HG03354 (cell line): ENCODE results near the gene PICK1.
"Not testable (repeated sequence)": the region's sequence is repeated elsewhere in the genome, so short reads cannot be mapped to it uniquely, and the experiment has no call there.

Experiments
- ATAC-seq: cut with Tn5 transposase; IDR thresholded peaks from one replicate; pipeline ENCODE4 v1.9.1; 2021; ENCODE audit warnings: mild to moderate bottlenecking; ENCODE audit not compliant: unreplicated experiment, poor library complexity, severe bottlenecking

The PICK1 gene

GRCh38 chr22:38072322-38073149 is 15.3 kb downstream of the PICK1 start:
- ATAC-seq, result no peak

- ATAC-seq, result no peak
Observed at GRCh38 chr22:38073150-38074130, 16.2 kb downstream of the PICK1 start.

DNA sequence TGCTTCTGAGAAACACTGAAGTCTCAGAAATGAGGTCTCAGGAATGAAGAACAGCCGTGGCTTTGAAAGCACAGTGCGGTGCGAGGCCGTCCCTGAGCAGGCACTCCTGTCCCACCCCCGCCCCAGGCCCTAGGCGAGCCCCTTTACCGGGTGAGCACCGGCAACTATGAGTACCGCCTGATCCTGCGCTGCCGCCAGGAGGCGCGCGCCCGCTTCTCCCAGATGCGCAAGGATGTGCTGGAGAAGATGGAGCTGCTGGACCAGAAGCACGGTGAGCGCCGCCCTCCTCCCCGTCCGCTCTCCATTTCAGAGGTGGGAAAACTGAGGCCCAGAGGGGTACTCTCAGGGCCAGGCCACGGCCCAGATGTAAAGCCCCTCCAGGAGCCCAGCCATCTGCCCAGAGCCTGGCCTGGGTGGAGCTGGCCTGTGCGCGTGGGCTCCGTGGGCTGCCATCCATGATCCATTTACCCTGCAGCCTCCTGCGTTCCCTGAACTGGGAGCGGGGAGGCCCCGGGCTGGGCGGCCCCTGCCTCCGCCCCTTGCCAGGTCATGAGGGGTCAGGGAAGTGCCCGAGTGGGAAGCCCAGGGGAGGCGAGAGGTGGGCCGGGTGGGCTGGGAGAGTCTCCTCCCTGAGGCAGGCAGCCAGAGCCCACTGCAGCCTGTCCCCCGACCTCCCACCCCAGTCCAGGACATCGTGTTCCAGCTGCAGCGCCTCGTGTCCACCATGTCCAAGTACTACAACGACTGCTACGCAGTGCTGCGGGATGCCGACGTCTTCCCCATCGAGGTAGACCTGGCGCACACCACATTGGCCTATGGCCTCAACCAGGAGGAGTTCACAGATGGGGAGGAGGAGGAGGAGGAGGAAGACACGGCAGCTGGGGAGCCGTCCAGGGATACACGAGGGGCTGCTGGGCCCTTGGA is 17.2 kb downstream of the PICK1 start:
- ATAC-seq, result no peak

DNA sequence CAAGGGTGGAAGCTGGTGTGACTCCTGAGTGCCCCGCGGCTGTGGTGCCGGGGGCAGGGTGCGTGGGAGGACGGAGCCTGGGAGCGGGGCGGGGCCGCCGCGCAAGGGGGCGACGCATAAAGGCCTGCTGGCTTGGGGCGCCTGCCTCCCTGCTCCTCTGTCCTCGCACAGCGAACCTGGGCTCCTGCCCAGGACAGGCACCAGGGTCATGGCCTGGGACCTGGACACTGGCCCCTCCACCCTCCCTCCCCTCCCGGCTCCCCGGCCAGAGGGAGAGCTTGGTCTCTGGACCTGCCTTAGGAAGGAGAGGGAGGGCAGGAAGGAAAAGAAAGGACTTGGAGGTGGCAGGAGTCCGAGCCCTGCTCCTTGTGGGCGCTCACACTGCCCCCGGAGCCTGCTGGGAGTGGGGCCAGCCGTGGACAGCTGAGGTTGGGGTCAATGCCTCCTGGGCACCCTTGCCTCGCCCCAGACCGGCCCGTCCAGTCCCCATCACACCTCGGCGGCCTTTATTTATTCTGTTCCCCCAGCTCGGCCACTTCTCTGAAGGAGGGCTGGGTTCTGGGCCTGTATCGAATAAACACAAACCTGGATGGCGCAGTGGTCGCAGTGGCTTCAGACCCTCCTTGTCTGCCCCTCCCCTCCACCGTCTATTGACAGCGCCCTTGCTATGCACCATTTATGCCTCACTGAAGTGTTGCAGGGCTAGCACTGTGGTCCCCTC is 18.1 kb downstream of the PICK1 start:
- ATAC-seq, result no peak

DNA sequence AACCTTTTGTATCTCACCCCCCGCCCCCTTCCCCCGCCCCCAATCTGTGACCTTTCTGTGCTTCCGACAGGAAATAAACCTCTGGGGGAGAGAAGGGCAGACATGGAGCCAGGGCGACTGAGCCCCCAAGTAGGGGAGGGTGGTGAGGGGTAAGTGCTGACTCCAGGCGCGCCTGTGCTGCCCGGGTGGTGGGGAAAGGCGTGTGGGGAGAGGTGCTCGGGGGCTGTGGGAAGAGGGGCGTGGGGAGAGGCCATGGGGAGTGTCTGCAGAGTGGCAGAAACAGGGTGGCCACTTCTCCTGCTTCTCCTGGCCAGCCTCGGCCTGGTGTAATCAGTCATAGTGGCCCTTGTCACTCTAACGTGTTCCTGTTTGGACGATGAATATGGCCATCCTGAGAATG is 18.8 kb downstream of the PICK1 start:
- ATAC-seq, result no peak

- no peak for ATAC-seq
Observed at GRCh38 chr22:38077096-38077495, 19.9 kb downstream of the PICK1 start.

GRCh38 chr22:38077595-38077994 is 20.4 kb downstream of the PICK1 start:
- ATAC-seq, result no peak

DNA sequence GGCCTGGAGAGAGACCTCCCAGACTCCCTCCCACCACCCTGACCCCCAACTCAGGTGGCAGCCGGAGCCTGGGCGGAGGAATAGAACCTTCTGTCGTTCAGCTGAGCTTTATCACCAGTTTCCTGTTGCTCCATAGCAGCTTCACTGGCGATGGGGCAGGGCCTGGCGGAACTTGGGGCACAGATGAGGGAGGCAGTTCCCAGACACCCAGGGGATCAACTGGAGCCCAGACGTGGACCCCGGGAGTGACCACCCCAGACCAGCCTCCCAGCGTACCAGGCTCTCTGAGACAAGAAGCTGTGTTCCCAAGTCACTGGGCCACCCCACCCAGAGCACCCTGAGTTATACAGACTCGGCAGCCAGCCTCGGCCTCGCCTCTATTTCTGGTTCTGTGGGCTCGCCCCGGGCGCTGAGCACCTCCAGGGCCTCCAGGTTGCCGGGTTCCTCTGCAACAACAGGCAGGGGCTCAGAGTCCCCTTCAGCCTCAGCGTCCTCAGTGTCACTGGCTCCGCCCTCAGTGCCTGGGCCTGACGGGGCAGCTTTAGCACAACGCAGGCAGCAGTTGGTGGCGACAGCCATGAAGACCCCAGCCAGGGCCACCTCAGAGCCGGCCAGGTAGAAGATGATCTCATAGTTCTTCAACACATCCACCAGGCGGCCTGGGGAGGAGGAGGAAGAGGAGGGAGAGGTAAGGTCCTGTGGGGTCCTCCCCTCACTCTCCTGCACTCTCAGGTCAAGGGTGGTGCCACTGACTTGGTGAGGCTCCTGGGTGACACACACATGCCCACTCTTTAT is 21.0 kb downstream of the PICK1 start:
- no peak for ATAC-seq

DNA sequence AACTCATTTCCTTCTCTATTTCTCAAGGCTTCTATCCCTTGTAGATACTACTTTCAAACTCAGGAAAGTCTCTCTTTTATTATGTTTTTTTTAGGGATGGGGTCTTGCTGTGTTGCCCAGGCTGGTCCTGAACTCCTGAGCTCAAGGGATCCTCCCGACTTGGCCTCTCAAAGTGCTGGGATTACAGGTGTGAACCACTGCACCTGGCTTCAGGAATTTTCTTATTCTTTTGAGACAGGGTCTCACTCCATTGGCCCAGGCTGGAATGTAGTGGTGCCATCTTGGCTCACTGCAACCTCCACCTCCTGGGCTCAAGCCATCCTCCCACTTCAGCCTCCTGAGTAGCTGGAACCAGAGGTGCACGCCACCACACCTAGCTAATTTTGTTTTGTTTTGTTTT is 22.0 kb downstream of the PICK1 start:
- not testable (repeated sequence) for ATAC-seq

DNA sequence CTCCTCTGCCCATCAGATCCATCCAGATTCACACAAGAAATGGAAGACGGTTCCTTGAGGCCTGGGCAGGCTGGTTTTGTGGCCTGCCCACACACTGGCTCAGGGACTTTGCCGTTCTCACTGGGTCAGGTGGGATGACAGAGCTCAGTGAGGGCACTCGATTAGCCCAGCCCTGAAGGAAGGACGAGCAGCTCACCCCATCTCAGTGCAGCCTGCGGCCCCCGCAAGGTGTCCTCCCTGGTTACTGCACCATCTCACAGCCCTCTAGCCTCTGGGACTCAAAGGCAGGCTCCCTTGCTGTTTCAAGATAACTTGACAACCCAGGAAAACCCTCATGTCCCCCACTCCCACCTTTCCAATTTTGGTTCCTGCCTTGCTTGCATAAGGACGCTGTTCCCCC is 22.6 kb downstream of the PICK1 start:
- no peak for ATAC-seq

DNA sequence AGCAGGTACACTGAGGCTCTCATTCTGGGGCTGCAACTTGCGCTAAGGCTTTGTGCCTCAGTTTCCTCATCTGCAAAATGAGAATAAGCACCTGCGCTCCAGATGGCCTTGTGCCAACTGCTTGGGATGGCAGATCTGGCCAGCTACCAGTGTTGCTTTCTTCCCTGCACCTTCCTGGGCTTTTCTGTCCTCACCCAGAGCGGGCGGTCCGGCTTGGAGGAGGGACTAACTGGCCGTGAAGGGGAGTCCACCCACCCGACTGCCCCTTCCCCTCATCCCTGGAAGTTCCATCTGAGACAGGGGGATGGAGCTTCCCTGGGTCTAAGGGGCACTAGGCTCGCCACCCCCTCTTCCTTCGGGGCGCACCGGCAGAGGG is 23.3 kb downstream of the PICK1 start:
- no peak for ATAC-seq

DNA sequence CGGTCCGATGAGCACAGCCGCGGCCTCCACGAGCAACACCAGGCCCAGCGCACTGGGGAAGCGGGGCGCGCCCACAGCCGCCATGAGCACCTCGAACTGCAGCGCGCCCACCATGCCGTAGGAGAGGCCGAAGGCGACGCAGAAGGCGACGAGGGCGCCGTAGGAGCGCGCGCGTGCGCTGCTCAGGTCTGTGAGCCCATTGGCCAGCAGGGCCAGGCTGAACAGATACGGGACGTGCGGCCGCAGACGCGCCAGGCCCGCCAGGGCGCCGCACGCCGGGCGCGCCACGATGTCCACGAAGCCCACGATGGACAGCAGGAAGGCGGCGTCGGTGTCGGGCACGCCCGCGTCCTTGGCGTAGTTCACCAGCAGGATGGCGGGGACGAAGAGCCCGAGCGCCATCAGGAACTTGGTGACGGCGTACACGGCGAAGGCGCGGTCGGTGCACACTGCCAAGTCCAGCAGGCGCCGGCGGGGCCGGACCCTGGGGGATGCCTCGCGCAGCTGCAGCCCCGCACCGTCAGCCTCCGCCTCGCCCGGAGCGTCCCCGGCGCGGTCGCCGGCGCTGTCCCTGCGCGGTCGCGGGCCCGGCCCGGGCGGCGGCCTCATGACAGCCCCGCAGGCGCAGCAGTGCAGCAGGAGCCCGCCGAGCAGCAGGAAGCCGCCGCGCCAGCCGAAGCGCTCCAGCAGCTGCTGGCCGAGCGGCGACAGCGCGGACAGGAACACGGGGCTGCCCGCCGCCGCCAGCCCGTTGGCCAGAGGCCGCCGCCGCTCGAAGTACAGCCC is 23.8 kb downstream of the PICK1 start:
- no peak for ATAC-seq

DNA sequence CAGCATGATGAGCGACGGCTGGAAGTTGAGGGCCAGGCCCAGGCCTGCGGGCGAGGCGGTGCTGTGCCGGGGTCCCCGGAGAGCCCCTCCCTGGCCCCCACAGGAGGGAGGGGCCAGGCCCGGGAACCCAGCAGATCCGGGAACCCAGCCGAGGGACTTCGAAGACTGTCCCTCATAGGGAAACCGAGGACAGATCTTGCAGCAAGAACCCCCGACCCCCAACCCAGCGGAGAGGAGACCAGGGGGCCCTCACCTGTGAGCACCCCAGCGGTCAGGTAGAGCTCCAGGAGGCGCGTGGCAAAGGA is 24.4 kb downstream of the PICK1 start:
- no peak for ATAC-seq

- ATAC-seq, result no peak
Observed at GRCh38 chr22:38081941-38082828, 25.0 kb downstream of the PICK1 start.

- ATAC-seq, result no peak
Observed at GRCh38 chr22:38082986-38083710, 25.9 kb downstream of the PICK1 start.

DNA sequence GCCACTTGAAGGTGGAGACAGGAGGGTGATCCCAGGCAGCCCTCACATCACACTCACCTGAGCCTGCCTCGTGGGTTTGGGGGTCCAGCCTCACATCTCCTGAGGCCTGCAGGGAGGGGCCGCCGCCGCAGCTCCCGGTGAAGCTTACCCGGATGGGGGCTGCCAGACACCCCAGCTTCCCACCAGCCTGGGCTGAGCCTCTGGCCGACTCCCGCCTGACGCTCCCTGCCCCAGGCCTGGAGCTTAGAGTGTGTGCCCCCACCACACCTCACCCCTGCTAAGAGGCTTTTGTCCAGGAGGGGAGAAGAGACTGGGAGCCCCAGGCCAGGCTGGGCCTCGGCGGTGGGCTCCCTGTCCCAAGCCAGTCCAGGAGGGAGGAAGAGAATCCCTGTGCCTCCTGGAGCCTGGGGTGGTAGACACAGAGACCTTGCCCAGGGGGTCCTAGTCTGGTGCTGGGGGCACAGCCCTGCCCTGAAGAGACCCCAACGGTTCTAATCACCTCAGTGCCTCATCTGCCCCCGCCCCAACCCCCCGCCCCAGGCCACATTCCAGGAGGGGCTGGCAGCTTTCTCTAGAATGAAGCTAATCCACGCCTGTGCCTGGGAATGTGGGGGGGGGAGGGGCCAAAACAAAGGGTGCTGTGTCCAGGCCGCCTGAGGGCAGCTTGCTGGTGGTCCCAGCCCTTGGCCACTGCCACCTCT is 26.9 kb downstream of the PICK1 start, which contains the start of gene SLC16A8:
Gene SLC16A8 (minus strand): TSS at position 254 of the 701 bp plus-strand sequence. CDS start 1,311 bp downstream, outside the sequence.
- no peak for ATAC-seq
